Measurements from ENCODE around the gene SLC25A14.
A peak's percentile ranks its signal among the peaks of the same experiment; 100 is the strongest.

The SLC25A14 gene

DNA sequence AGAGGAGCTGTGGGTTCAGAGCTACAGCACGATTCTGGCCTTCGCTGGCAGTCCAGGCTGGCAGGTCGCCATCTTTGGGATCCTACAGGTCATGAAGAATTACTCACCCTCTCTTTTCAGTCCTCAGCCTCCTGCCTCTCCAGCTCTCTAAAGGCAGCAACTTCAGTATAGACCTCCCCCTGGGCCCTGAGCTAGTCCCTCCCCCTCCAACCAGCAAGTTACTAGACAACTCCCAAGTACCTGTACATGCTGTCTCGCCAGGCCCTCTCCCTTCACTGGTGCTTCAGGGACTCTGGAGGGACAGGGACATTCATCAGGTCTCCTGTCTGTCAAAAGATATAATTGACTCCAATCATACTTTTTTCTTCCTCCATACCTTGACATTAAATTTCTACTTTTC is 45.8 kb downstream of the SLC25A14 start, which contains the start of gene GPR119:
Gene GPR119 (minus strand): TSS at position 155 of the 400 bp plus-strand sequence. CDS start 227 bp downstream, outside the sequence.
- no peak for DNase-seq

DNA sequence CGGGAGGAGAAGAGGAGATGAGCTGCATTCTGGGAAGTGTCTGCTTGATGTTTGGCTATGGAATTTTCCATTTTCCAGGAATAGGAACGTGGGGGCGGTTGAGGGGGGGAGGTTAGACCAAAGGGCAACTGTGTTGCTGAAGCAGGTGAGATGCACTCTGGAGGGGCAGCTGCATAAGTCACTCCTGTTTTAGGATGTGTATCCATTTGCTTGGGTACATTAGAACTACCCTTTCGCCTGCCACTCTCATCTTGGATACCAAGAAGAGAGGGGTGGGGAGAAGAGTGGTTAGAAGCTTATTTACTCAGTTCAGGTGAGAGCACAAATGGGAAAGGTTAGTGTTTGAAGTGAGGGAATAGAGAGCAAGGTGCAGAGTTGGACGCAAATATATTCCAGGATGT is 46.7 kb downstream of the SLC25A14 start:
- no peak for DNase-seq

DNA sequence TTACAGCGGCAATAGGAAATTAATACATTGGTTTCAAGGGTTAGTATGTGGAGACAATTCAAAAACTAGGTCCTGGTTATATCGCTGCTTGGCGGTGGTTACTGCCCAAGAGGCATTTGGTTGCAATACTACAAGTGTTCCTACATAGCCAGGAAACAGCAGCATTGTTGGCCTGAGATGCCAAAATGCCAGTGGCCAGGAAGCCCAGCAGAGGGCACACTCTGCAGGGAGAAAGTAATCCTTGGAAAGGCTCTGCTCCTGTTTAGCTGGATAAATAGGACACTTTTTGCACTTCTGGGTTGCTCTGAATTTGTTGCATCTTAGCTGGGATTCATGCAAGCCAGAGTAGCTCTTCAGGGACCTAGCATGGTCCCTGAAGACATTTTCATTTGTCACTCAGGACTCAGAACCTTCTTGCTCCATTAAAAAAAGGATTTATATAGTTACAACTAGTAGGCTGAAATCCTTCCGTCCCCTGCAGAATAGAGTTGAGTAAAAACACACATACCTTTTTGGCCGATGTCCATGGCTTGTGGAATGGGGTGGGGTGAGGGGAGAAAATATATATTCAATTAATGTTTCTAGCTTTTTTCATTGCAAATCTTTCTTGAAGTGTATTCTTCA is 53.8 kb downstream of the SLC25A14 start:
- peak; percentile 14 for DNase-seq

DNA sequence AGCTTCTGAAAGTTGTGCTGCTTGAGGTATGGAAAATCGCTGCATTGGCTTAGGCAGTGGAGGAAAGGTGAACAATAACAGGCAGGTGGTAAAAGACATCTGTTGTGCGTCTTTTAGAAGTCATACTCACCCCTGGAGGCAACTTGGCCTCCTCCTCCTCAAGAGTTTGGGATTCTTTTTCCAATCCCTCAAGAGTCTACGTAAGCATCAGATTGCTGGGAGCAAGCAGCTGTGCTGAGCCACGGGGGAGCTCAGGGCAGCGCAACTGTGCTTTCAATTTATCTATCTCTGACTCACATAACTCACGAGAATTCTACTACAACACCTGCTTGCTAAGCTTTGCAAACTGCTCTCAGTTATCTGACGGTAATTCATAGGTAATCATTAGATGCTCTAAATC is 55.6 kb downstream of the SLC25A14 start:
- DNase-seq, result no peak

DNA sequence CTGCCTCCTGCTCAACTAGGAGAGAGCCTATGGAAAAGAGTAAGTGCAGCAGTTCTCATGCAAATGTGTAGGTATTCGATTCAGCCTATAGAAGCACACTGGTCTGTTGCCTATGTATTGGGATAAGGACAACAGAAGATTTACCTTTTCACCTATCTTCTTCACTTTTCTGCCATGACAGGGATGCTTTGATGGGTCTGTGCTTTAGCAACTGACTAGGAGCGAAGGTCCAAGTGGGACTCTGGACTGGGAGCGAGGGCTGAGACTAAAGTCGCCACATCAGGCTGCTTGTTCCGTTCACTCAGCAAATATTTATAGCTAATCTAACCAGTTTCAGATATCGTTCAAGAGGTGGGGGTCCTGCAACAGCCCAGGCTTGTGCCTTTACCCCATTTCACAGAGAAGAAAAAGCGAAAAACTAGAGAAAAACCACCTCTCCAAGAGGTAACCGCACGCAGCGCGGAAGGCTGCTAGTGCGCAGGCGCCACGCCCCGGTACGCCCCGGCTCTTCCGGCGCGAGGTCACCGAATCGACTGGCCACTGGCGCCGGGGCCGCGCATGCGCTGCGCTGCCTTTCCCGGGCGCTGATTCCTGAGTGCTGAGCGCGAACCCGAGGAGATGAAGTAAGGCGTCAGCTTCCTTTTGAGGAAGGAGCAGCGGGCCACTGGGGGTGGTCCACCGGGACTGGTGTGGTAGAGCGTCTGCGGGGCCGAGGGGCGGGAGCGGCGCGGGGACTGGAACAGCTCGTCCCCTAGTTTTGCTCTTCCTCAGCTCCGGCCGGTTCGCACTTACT is 61.9 kb downstream of the SLC25A14 start, which contains the start of gene RBMX2:
Gene RBMX2 (plus strand): TSS at position 573 of the 793 bp plus-strand sequence. CDS start 46 bp downstream, at position 619.
- DNase-seq, result peak; percentile 80

DNA sequence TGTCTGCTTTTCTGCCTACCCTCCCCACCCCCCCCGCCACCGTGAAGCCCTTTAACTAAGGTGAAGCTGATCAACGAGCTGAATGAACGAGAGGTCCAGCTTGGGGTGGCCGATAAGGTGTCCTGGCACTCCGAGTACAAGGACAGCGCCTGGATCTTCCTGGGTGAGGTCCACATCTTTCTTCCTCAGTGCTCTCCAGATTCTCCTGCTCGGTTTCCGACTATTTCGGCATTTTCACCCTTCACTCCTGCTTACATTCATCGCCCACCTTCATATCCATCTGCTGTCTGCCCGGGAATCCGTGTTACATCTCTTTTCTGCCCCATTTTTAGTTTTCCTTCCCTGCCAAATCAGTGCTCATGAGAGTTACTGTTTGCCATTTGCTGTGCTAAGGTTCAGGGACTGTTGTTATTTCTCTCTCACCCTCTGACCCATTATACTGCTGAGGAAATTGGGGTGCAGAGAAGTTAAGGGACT is 62.5 kb downstream of the SLC25A14 start:
- no peak for DNase-seq

DNA sequence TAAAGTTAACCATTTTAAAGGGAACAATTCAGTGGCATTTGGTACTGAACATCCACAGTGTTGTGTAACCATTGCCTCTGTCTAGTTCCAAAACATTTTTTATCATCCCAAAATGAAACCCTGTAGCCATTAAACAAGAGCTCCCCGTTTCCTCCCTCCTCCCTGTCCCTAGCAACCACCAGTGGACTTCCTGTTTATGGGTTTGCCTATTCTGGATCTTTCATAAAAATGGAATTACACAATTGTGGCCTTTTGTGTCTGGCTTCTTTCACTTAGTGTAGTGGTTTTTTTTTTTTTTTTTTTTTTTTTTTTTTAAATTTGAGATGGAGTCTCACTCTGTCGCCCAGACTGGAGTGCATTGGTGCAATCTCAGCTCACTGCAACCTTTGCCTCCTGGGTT is 73.7 kb downstream of the SLC25A14 start:
- no peak for DNase-seq

DNA sequence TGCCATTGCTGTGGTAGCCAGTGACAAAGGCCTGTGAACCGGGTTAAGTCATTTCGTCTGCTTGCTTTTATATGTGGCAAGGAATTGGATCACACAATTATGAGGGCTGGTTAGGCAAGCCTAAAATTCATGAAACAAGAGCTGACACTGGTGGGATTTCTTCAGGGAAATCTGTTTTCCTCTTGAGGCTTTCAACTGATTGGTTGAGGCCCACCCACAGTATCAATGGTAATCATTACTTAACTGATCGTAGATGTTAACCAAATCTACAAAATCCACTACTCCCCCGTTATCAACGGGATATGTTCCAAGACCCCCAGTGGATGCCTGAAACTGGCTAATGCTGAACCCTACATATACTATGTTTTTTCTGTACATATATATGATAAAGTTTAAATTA is 75.1 kb downstream of the SLC25A14 start:
- no peak for DNase-seq

DNA sequence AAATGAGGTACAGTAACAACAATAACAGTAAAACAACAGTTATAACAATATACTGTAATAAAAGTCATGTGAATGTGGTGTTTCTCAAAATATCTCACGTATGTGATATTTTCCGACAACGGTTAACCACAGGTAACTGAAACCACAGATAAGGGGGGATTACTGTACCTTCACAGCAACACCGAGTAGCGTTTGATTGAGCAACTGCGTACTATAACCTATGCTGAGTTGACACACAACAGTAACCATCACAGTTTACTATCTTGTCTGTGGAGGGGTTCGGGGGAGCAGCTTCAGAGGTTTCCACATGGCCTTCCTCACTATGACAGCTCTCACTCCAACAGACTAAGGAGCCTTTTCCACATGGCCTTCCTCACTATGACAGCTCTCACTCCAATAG is 75.5 kb downstream of the SLC25A14 start:
- DNase-seq, result peak; percentile 6

DNA sequence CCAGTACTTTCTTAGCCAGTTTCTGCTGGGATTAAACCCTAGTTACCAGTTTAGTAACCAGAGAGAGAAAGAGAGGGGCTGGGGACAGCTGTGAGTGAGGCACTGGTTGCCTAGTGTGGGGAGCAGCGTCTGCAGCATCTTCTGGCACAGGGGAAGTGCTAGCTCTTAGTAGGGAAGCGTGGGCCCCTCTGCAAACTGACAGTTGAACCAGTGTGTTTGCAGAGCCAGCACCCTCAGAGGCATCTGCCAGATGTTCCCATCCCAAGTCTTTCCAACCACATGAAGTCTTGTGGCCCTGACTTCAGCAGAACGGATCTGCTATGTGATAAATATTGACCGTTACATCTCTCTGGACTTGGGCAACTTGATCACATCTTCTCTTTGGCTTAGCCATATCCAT is 77.1 kb downstream of the SLC25A14 start:
- DNase-seq, result no peak

DNA sequence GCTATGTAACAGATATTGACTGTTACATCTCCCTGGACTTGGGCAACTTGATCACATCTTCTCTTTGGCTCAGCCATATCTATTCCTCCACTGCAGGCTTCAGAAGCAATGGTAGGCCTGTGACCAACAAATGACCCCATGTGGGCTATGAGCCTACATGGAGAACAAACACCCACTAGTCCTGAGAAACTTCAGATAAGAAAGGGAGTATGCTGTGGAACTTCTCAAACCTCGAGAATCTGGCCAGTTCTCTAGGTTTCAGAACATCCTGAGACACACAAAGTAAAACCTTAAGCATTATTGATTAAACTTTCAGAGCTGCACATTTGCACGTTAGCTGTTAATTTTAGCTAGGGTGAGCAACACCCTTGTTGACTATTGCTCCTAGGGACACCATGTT is 78.3 kb downstream of the SLC25A14 start:
- no peak for DNase-seq

DNA sequence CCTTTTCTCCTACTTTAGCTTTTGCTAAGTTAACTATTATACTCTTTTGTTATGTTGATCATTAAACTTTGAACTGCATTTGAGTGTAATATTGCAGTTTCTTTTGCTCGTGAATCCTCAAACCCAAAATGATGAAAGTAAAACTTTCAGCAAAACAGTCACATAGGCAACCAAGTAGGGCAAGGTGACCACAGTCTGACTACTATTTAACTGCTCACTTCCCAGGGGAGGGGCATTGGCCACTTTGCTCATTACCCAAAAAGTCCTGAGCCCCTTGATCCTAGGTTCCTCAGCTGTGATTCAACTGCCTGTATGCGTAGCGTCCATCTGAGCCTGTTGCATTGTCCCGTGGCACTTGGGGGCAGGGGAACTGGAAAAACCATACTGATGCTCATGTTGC is 79.0 kb downstream of the SLC25A14 start:
- no peak for DNase-seq

DNA sequence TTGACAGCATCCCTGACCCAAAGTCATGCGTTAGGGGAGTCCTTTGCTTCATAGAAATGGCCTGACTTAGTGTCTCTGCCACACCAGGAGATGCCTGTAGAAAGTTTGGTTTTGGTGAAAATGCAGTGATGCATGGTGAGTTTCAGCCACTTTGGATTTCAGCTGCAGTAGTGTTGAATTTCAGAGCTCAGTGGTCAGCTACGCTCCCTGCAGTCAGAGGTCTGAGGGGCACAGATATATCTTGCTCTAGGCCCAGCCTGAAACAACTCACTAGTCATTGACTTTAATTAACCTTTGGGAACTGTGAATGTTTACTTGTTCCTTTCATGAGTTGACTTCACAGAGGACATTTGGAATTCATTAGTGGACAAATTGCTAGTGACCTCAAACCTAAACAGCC is 79.5 kb downstream of the SLC25A14 start:
- DNase-seq, result no peak
